OCI-LY1 (cell line): ENCODE results near the gene CDH23.
A peak's percentile ranks its signal among the peaks of the same experiment; 100 is the strongest.

ENCODE experiments used
- H2AFZ ChIP-seq: fragments of 200-600 bp; sonication (generic), shearing (Covaris generic); 2 replicates; pipeline ENCODE4 v1.6.0; 2014; ENCODE audit warnings: antibody characterized with exemption, mild to moderate bottlenecking, low read length
- H3F3A ChIP-seq: fragments of 200-600 bp; sonication (generic), shearing (Covaris generic); 2 replicates; pipeline ENCODE4 v1.6.0; 2014; ENCODE audit warnings: mild to moderate bottlenecking, antibody characterized with exemption, low read length, moderate library complexity; ENCODE audit not compliant: insufficient read depth
- H3K27ac ChIP-seq: fragments of 200-600 bp; sonication (generic); 2 replicates; pipeline ENCODE4 v1.5.1; 2014; ENCODE audit warnings: low read length, mixed run types, mild to moderate bottlenecking, low read depth; ENCODE audit not compliant: poor library complexity, severe bottlenecking
- H3K27me3 ChIP-seq: fragments of 200-600 bp; sonication (generic); 2 replicates; pipeline ENCODE4 v1.6.0; 2014; ENCODE audit warnings: antibody characterized with exemption, mild to moderate bottlenecking, low read length, moderate library complexity; ENCODE audit not compliant: insufficient read depth
- H3K36me3 ChIP-seq: fragments of 200-600 bp; sonication (generic); 2 replicates; pipeline ENCODE4 v1.6.1; 2014; ENCODE audit warnings: mild to moderate bottlenecking, antibody characterized with exemption, low read length, moderate library complexity, mixed read lengths; ENCODE audit not compliant: insufficient read depth
- H3K4me1 ChIP-seq: fragments of 200-600 bp; sonication (generic); 2 replicates; pipeline ENCODE4 v1.5.1; 2014; ENCODE audit warnings: mild to moderate bottlenecking, low read length, moderate library complexity; ENCODE audit not compliant: insufficient read depth, severe bottlenecking
- H3K4me2 ChIP-seq: fragments of 200-600 bp; sonication (generic), shearing (Covaris generic); 2 replicates; pipeline ENCODE4 v1.6.1; 2014; ENCODE audit warnings: low read length
- H3K4me3 ChIP-seq: fragments of 200-600 bp; sonication (generic); 2 replicates; pipeline ENCODE4 v1.5.1; 2014; ENCODE audit warnings: low read length, low read depth, mild to moderate bottlenecking, mixed read lengths; ENCODE audit not compliant: poor library complexity, severe bottlenecking
- H3K79me2 ChIP-seq: fragments of 200-600 bp; shearing (Covaris generic); 2 replicates; pipeline ENCODE4 v1.6.1; 2016; ENCODE audit warnings: mixed run types, low read length, mixed read lengths; ENCODE audit not compliant: insufficient read depth
- H3K9ac ChIP-seq: fragments of 200-600 bp; sonication (generic), shearing (Covaris generic); 2 replicates; pipeline ENCODE4 v1.6.1; 2014; ENCODE audit warnings: mild to moderate bottlenecking, low read length, mixed read lengths
- H3K9me2 ChIP-seq: fragments of 200-600 bp; sonication (generic), shearing (Covaris generic); 2 replicates; pipeline ENCODE4 v1.6.1; 2014; ENCODE audit warnings: low read depth, mild to moderate bottlenecking, low read length, mixed read lengths
- H3K9me3 ChIP-seq: fragments of 200-600 bp; shearing (Covaris generic); 2 replicates; pipeline ENCODE4 v1.6.1; 2014; ENCODE audit warnings: low read length, mixed read lengths
- H4K20me1 ChIP-seq: fragments of 200-600 bp; sonication (generic), shearing (Covaris generic); 2 replicates; pipeline ENCODE4 v1.6.0; 2016; ENCODE audit warnings: mild to moderate bottlenecking, low read length; ENCODE audit not compliant: insufficient read depth
- CTCF ChIP-seq: fragments of 200-600 bp; sonication (generic), shearing (Covaris generic); IDR thresholded peaks from 2 replicates; pipeline ENCODE4 v1.5.1; 2017; ENCODE audit warnings: mild to moderate bottlenecking, antibody characterized with exemption, low read length, moderate library complexity, mixed read lengths
- EZH2 ChIP-seq: fragments of 200-600 bp; sonication (generic), shearing (Covaris generic); IDR thresholded peaks from 2 replicates; pipeline ENCODE4 v1.8.0; 2017; ENCODE audit warnings: borderline replicate concordance, mixed run types, mild to moderate bottlenecking, antibody characterized with exemption, low read length, moderate library complexity, mixed read lengths

The CDH23 gene

DNA sequence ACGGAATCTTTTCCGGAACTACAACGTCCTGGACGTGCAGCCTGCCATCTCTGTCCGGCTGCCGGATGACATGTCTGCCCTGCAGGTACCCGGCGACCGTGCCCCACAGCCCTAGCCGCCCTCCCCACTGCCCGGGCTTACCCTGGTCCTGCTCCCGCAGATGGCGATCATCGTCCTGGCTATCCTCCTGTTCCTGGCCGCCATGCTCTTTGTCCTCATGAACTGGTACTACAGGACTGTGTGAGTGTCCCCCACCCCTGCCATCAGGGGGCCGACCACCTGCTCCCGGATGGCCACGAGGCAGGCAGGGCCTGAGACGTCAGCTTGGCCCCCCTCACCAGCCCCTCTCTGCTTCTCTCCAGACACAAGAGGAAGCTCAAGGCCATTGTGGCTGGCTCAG is 414.6 kb downstream of the CDH23 start:
- TF ChIP-seq CTCF (no peak), EZH2 (no peak)
- Histone ChIP-seq H3K27ac (no peak overlapping the region), H3K9me2 (no peaks in the 10 kb centered on the region), H3K9me3 (no peaks in the 10 kb centered on the region), H3K27me3 (peaks cover 6% of the 10 kb centered on the region; the same call in 1 of the 2 replicates), H3F3A (no peaks in the 10 kb centered on the region), H3K79me2 (no peaks in the 10 kb centered on the region), H3K4me3 (no peak overlapping the region), H3K4me1 (no peaks in the 10 kb centered on the region), H4K20me1 (no peaks in the 10 kb centered on the region), H3K36me3 (peaks cover 16% of the 10 kb centered on the region), H3K9ac (no peak overlapping the region), H2AFZ (no peak overlapping the region), H3K4me2 (no peak overlapping the region)

DNA sequence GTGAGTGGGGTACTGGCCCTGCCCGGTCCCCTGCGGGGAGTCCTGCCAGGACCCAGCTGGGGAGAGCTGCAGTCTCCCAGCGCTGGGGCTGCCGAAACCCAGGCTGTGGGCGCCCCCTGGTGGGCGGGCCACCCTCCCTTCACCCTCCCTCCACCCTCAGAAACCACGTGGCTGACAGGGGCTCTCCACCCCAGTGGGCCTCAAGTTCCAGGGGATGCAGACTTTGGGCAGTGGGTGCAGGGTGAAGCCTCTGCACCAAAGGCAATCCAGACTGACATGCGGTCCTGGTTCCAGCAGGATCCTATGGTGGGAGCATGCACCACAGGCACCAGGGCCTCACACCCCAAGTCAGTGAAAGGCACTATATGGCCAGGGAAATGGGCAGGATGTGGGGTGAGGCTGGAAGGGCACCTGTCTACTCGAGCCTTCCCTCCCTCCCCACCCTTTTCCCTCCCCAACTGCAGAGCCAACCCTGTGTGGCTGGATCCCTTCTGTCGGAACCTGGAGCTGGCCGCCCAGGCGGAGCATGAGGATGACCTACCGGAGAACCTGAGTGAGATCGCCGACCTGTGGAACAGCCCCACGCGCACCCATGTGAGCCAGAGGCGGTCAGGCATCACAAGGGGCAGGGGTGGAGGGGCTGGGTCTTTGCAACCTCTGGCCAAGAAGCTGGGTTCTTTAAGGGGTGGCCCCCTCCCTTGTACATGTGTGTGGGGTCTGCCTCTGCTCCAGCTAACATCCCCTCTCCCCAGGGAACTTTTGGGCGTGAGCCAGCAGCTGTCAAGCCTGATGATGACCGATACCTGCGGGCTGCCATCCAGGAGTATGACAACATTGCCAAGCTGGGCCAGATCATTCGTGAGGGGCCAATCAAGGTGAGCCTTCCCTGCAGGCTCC is 415.5 kb downstream of the CDH23 start:
- H3K27ac ChIP-seq = no peak overlapping the region

GRCh38 chr10:71812913-71813590 is 416.3 kb downstream of the CDH23 start:
- peaks cover 1% of the 10 kb centered on the region; the same call in 1 of the 2 replicates for H3K27me3 ChIP-seq
- no peaks in the 10 kb centered on the region for H3F3A ChIP-seq
- H2AFZ ChIP-seq = no peak overlapping the region
- H3K4me3 ChIP-seq = no peak overlapping the region
- TF ChIP-seq CTCF = no peak
- no peak for TF ChIP-seq EZH2
- H3K27ac ChIP-seq = no peak overlapping the region
- H4K20me1 ChIP-seq = no peaks in the 10 kb centered on the region
- H3K36me3 ChIP-seq = peaks cover 33% of the 10 kb centered on the region
- H3K9ac ChIP-seq = no peak overlapping the region
- no peaks in the 10 kb centered on the region for H3K9me3 ChIP-seq
- H3K4me1 ChIP-seq = no peaks in the 10 kb centered on the region
- no peak overlapping the region for H3K4me2 ChIP-seq
- no peaks in the 10 kb centered on the region for H3K9me2 ChIP-seq
- H3K79me2 ChIP-seq = no peaks in the 10 kb centered on the region

More for the DNA sequence above, 415.5 kb downstream of the CDH23 start:
- Histone ChIP-seq H3K27me3 (peaks cover 6% of the 10 kb centered on the region; the same call in 1 of the 2 replicates), H3K9me2 (no peaks in the 10 kb centered on the region), H3K4me3 (no peak overlapping the region), H3K9me3 (no peaks in the 10 kb centered on the region), H3K9ac (no peak overlapping the region), H3K4me1 (no peaks in the 10 kb centered on the region), H3K36me3 (peaks cover 26% of the 10 kb centered on the region), H3K79me2 (no peaks in the 10 kb centered on the region), H3F3A (no peaks in the 10 kb centered on the region), H3K4me2 (no peak overlapping the region), H2AFZ (no peak overlapping the region), H4K20me1 (no peaks in the 10 kb centered on the region)
- TF ChIP-seq EZH2 (no peak), CTCF (peak; percentile 97)
